Natural killer cell treated with Interleukin-12 subunit alpha and Interleukin-12 subunit beta and Interleukin-15 and Interleukin-18, amount 100 ng/mL, for 72 hours (primary cell): ENCODE measurements around the gene UIMC1. TPM values are rescaled to one million over a fixed set of nuclear protein-coding genes. Genes with fewer than 3 reads are reported as not detected.
A peak's percentile ranks its signal among the peaks of the same experiment; 100 is the strongest.
"Not testable (repeated sequence)": the region's sequence is repeated elsewhere in the genome, so short reads cannot be mapped to it uniquely, and the experiment has no call there.

Experiments used
- ATAC-seq, 2 donors: fragments of 150-1000 bp; cut with Tn5 transposase in 1 of 2; sonication (Bioruptor Pico), chemical (Tn5 transposase) in 1 of 2; 2 replicates each; pipeline ENCODE4 v1.10.0; 2021
- DNase-seq: peaks from one replicate; pipeline ENCODE4 v3.0.0; 2022; ENCODE audit warnings: low spot score
- H3K27ac Mint-ChIP-seq, 2 donors: 1 replicate in 1 of 2; 2 replicates in 1 of 2; pipeline ENCODE4 v1.8.0; 2022; ENCODE audit warnings: mixed read lengths in 2 of 2, mild to moderate bottlenecking in 1 of 2, moderate library complexity in 1 of 2
- H3K27me3 Mint-ChIP-seq, 2 donors: 1 replicate in 1 of 2; 2 replicates in 1 of 2; pipeline ENCODE4 v1.8.0; 2022; ENCODE audit warnings: mixed read lengths in 2 of 2
- H3K36me3 Mint-ChIP-seq: one replicate; pipeline ENCODE4 v1.8.0; 2022; ENCODE audit warnings: mixed read lengths
- H3K4me1 Mint-ChIP-seq, 2 donors: 1 replicate in 1 of 2; 2 replicates in 1 of 2; pipeline ENCODE4 v1.8.0; 2022; ENCODE audit warnings: low read depth in 2 of 2, mixed read lengths in 2 of 2, mild to moderate bottlenecking in 1 of 2
- H3K4me3 Mint-ChIP-seq: one replicate; pipeline ENCODE4 v1.8.0; 2022; ENCODE audit warnings: mixed read lengths
- H3K9me3 Mint-ChIP-seq: 2 replicates; pipeline ENCODE4 v1.8.0; 2022; ENCODE audit warnings: mixed read lengths
- total RNA-seq, 2 donors: library from RNA; stranded (reverse); gene quantifications; one replicate each; pipeline ENCODE4 v1.2.3, GENCODE V29; 2022

Gene UIMC1
- total RNA-seq, 2 donors from 2014 or later: 41.3 to 74.9 TPM

DNA sequence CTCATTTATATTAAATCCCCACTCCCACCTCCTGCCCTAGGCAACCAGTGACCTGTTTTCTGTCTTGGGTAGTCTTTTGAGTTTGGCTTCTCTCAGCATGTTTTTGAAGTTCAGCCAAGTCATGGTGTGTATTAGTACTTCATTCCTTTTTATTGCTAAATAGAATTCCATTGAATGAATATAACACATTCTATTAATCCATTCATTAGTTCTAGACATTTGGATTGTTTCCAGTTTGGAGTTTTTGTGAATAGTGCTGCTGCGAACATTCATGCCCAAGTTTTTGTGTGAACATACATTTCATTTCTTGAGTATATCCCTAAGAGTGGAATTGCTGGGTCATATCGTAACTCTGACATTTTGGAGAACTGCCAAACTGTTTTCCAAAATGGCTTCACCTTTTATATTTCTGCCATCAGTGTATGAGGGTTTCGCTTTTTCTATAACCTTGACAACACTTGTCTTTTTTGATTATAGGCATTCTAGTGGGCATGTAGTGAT, 18.6 kb upstream of the UIMC1 start:
- Mint-ChIP-seq H3K27ac (peak overlapping the region in 1 of 2 donors; percentile 10), H3K4me1 (peaks cover 27 to 38% of the 10 kb centered on the region in 2 donors), H3K27me3 (no peaks in the 10 kb centered on the region), H3K9me3 (no peaks in the 10 kb centered on the region), H3K4me3 (peak overlapping the region; percentile 59), H3K36me3 (peaks cover 5% of the 10 kb centered on the region)
- no peak for ATAC-seq
- DNase-seq: no peak

DNA sequence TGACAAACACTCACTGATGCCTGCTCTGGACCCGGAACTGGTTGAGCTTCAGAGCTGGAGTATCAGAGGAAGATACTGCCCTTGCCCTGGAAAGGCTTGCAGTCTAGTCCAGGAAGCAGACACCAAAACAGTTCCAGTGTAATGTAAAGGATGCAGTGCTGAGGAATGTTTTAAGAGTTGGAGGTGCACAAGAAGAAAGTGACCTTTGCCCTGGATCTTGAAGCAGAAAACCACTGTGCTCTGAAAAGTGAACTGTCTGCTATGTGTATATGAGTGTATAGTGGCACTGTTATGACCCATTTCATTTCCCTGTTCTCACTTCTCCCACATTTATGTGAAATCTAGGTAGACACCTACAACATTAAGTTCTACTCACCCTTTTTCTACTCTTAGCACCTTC, 18.0 kb upstream of the UIMC1 start:
- peak overlapping the region in 1 of 2 donors; percentile 10 for H3K27ac Mint-ChIP-seq
- DNase-seq (no peak), ATAC-seq (no peak)
- H3K4me3 Mint-ChIP-seq: peak overlapping the region; percentile 59
- no peaks in the 10 kb centered on the region for H3K9me3 Mint-ChIP-seq
- H3K36me3 Mint-ChIP-seq: peaks cover 4% of the 10 kb centered on the region
- peaks cover 27 to 38% of the 10 kb centered on the region in 2 donors for H3K4me1 Mint-ChIP-seq
- no peaks in the 10 kb centered on the region for H3K27me3 Mint-ChIP-seq

DNA sequence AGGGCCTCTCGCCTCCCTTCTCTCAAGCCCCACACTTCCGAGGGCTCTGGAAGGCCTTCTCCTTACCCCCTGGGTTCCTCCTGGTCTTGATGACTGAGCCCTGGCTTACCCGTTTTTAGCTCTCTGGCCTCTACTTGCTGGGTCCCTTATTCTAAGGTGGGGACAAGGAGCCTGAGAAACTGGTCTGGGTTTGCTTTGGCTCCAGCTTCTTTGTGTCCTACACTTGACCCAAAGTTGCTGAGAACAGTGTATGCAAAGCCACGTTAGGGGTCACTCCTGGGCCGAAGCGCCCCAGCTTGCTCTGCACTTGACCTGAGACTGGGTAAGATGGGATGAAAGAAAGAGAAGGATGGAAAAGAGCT, 16.7 kb upstream of the UIMC1 start:
- Mint-ChIP-seq H3K4me3 (peak overlapping the region; percentile 100), H3K27ac (peak overlapping the region; percentile 95 to 98), H3K36me3 (no peaks in the 10 kb centered on the region), H3K4me1 (peaks cover 27 to 38% of the 10 kb centered on the region in 2 donors), H3K9me3 (no peaks in the 10 kb centered on the region), H3K27me3 (no peaks in the 10 kb centered on the region)
- ATAC-seq (no peak), DNase-seq (no peak)

DNA sequence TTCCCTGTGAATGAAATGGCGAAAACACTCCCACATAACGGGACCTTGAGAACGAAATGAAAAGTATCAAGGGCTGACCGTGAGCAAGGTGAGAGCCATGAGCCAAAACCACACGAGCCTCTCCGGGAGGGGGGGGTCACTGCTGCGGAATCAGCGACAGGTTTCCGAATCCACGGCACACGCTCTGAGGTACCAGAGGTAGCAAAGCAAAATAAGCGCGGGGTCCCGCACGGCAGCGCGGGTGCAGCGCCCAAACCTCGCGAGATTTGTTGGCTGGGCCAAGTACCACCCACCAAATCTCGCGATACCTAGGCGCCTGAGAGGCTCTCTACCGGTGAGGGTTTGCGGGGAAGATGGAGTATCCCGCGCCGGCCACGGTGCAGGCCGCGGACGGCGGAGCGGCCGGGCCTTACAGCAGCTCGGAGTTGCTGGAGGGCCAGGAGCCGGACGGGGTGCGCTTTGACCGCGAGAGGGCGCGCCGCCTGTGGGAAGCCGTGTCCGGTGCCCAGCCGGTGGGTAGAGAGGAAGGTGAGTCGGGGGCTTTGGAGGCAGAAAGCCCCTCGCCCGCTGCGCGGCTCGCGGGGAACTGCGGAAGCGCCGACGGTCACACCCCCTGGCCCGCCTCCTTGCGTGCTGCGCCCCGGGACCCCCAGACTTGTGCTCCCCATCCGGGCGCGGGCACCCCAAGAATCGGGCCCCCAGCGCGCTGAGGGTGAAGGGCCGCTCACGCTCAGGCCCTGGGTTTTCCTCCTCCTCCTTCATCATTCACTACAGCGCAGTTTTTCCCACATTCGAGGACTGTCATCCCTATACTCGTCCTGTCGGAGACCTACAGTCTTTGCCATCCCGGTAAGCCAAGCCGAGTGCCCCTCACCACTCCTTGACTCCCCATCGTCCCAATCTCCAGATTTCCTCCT, 16.1 kb upstream of the UIMC1 start, which contains the start of gene ZNF346:
ZNF346 (plus strand) TSS at position 311 of the 917 bp plus-strand sequence; CDS start at position 354, 43 bp downstream.
- DNase-seq: peak; percentile 94
- Mint-ChIP-seq H3K4me3 (peak within 1 kb of the TSS; percentile 100), H3K27me3 (no peaks in the 10 kb centered on the region), H3K9me3 (no peaks in the 10 kb centered on the region), H3K4me1 (peaks cover 27 to 38% of the 10 kb centered on the region in 2 donors), H3K36me3 (no peaks in the 10 kb centered on the region), H3K27ac (peak within 1 kb of the TSS; percentile 95 to 98)
- ATAC-seq: peak; percentile 97 to 98

DNA sequence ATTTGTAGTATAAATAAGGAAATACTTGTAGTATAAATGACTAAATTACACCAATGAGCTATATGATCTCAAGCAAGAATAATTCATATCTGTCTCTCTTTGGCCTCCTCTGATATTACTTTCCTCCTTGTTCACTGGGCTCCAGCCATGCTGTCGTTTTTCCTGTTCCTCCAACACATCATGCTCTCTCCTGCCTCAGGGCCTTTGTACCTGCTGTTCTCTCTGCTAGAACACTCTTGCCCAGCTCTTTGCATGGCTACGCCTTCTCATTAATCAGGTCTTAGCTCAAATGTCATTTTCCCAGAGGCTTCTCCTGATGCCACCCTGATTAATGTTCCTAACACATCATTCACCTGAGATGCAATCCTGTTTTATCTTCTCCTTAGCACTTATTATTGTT, 13.5 kb upstream of the UIMC1 start:
- no peak for ATAC-seq
- no peak overlapping the region for H3K4me3 Mint-ChIP-seq

DNA sequence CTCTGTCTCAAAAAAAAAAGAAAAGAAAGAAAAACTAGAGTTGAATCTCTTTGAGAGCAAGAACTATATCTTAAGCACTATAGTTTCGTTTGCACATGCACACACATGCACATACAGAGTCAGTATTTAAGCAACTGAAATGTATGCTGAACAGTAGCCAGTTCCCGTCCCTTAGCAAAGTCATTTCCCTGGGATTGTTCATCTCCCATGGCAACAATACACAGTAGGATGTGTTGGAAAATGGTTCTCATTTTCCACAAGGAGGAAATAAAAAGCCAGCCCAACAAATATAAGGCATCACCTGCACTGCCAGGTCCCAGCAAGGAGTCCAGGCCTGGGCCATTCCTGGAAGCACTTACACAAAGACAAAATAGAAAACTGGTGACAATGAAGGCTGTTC, 11.8 kb upstream of the UIMC1 start:
- Mint-ChIP-seq H3K27ac (no peak overlapping the region), H3K4me1 (peaks cover 13 to 19% of the 10 kb centered on the region in 2 donors), H3K36me3 (no peaks in the 10 kb centered on the region), H3K27me3 (no peaks in the 10 kb centered on the region), H3K9me3 (no peaks in the 10 kb centered on the region), H3K4me3 (no peak overlapping the region)
- DNase-seq: no peak
- no peak for ATAC-seq

More for the DNA sequence above, 13.5 kb upstream of the UIMC1 start:
- no peak for DNase-seq
- Mint-ChIP-seq H3K4me1 (peaks cover 25 to 32% of the 10 kb centered on the region in 2 donors), H3K36me3 (no peaks in the 10 kb centered on the region), H3K27me3 (no peaks in the 10 kb centered on the region), H3K9me3 (no peaks in the 10 kb centered on the region), H3K27ac (no peak overlapping the region)

DNA sequence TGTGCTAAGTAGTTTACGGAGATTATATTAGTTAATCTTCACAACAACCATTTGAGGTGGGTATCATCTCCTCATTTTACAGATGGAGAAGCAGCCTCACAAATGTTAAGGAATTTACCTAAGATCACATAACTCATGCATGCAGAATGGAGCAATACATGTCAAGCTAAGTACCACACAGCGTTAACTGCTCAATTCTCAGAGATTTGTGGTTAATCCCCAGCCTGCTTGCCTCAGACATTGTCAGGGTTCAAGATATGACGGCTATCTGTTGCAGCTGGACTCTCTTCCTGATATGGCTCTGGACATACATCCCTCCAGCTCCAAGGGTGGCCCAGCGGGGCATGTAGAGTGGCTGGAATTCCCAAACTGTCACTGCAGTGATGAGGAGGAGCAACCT, 8.6 kb upstream of the UIMC1 start:
- H3K27me3 Mint-ChIP-seq: no peaks in the 10 kb centered on the region
- H3K4me3 Mint-ChIP-seq: no peak overlapping the region
- H3K27ac Mint-ChIP-seq: no peak overlapping the region
- no peaks in the 10 kb centered on the region for H3K4me1 Mint-ChIP-seq
- DNase-seq: no peak
- no peak for ATAC-seq
- H3K36me3 Mint-ChIP-seq: no peaks in the 10 kb centered on the region
- H3K9me3 Mint-ChIP-seq: no peaks in the 10 kb centered on the region

DNA sequence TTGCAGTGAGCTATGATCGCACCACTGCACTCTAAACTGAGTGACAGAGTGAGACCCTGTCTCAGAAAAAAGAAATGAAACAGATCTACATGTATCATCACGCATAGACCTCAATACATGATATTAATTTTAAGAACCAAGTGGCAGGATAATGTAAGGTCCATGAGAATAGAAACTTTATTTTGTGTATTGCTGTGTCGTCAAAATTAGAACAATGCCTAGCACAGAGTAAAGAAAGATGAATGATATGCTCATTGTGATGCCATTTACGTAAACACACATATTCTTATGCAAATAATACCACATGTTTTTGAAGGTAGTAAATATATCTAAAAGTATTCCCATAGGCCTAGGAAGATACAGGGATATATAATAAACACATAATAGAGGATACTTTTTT, 3.6 kb upstream of the UIMC1 start:
- Mint-ChIP-seq H3K4me1 (peaks cover 8 to 13% of the 10 kb centered on the region in 2 donors), H3K4me3 (no peak overlapping the region), H3K36me3 (peaks cover 10% of the 10 kb centered on the region), H3K27me3 (no peaks in the 10 kb centered on the region), H3K27ac (no peak overlapping the region), H3K9me3 (no peaks in the 10 kb centered on the region)
- DNase-seq: no peak
- ATAC-seq: no peak

DNA sequence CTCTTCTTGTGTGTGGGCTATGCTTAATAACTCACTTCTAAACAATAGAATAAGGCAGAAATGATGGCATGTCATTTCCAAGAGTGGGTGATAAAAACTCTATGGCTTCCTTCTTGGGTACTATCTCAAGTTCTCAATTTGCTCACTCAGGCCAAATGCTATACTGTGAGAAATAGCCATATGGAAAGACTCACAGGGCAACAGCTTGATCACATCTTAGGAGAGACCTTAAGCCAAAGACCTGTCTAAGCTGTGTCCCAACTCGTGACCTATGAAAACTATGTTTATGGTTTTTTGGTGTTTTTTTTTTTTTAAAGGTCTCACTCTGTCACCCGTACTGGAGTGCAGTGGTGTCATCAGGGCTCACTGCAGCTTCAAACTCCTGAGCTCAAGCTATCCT, 2.1 kb upstream of the UIMC1 start:
- Mint-ChIP-seq H3K27me3 (no peaks in the 10 kb centered on the region), H3K4me1 (peaks cover 9 to 20% of the 10 kb centered on the region in 2 donors), H3K36me3 (peaks cover 10% of the 10 kb centered on the region), H3K27ac (peak overlapping the region in 1 of 2 donors; percentile 12), H3K4me3 (peak overlapping the region; percentile 65), H3K9me3 (no peaks in the 10 kb centered on the region)
- DNase-seq: no peak
- no peak for ATAC-seq

DNA sequence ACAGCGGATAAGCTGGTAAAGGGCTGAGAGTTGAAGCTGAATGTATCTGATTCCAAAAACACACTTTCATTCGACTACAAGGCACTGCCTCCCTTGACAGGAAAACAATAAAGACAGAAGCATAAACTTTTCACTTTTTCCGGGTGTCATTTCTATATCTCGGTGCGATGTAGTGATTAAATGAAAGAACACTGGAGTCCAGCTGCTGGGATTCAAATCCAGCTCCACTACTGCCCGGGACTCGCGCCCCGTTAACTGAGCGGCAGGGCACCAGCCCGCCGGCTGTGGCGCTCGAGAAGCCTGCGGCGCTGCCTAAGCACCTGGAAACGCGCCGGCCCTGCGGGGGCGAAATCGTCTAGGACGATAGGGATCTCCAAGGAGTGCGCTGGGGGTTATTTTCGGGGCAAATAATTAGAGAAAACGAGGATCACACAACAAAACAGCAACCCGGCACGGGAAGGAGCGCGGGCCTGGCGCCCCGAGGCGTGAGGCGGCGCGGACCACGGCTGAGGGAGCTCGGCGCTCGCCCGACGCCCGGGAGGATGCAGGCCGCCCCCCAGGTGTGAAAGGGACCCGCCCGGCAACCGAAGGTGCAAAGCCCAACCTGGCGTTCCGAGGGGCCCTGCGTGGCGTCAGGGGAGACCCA, 837 bp downstream of the UIMC1 start:
- DNase-seq (peak; percentile 75), ATAC-seq (peak; percentile 62)
- H3K4me1 Mint-ChIP-seq: peaks cover 15 to 31% of the 10 kb centered on the region in 2 donors
- H3K36me3 Mint-ChIP-seq: peaks cover 10% of the 10 kb centered on the region
- peak overlapping the region; percentile 97 for H3K4me3 Mint-ChIP-seq
- H3K27ac Mint-ChIP-seq: peak overlapping the region; percentile 91 to 92
- no peaks in the 10 kb centered on the region for H3K9me3 Mint-ChIP-seq
- no peaks in the 10 kb centered on the region for H3K27me3 Mint-ChIP-seq

DNA sequence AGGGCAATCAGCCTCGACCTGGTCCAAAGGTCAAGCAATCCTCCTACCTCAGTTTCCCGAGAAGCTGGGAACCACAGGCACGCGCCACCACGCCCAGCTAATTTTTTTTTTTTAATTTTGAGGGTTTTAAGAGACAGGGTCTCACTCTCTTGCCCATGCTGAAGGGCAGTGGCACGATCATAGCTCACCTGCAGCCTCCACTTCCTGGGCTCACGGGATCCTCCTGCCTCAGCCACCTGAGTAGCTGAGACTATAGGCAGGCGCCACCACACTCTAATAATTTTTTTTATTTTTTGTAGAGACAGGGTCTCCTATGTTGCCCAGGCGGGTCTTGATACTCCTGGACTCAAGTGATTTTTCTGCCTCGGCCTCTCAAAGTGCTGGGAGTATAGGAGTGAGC, 1.6 kb downstream of the UIMC1 start:
- H3K9me3 Mint-ChIP-seq: no peaks in the 10 kb centered on the region
- no peaks in the 10 kb centered on the region for H3K27me3 Mint-ChIP-seq
- H3K4me1 Mint-ChIP-seq: peaks cover 17 to 35% of the 10 kb centered on the region in 2 donors
- ATAC-seq (no peak), DNase-seq (no peak)
- H3K27ac Mint-ChIP-seq: peak overlapping the region; percentile 91 to 92
- peaks cover 10% of the 10 kb centered on the region for H3K36me3 Mint-ChIP-seq
- peak overlapping the region; percentile 97 for H3K4me3 Mint-ChIP-seq

DNA sequence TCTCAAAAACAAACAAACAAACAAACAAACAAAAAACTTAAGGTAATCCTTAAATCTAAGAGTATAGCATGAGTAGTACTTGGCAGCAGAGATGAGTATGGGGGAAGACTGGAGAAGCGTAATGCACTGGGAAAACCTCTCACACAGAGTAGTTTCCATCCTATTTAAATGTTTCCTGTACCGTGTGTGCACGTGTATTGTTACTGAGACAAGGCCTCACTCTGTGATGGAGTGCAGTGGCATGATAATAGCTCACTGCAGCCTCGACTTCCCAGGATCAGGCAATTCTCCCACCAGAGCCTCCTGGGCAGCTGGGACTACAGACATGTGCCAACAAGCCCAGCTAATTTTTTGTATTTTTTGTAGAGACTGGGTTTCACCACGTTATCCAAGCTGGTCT, 2.9 kb downstream of the UIMC1 start:
- Mint-ChIP-seq H3K4me1 (peaks cover 23 to 42% of the 10 kb centered on the region in 2 donors), H3K4me3 (no peak overlapping the region), H3K27ac (no peak overlapping the region)

DNA sequence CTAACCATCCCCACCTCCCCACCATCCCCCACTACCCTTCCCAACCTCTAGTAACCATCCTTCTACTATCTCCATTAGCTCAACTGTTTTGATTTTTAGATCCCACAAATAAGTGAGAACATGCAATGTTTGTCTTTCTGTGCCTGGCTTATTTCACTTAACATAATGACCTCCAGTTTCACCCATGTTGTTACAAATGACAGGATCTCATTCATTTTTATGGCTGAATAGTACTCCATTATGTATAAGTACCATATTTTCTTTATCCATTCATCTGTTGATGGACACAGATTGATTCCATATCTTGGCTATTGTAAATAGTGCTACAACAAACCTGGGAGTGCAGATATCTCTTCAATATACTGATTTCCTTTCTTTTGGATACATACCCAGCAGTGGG, 7.1 kb downstream of the UIMC1 start:
- not testable (repeated sequence) for H3K36me3 Mint-ChIP-seq, ATAC-seq, H3K27ac Mint-ChIP-seq, DNase-seq, H3K9me3 Mint-ChIP-seq, H3K4me3 Mint-ChIP-seq, H3K27me3 Mint-ChIP-seq
- H3K4me1 Mint-ChIP-seq: peaks cover 38 to 58% of the 10 kb centered on the region in 2 donors

More for the DNA sequence above, 2.9 kb downstream of the UIMC1 start:
- ATAC-seq: no peak
- no peak for DNase-seq
- Mint-ChIP-seq H3K27me3 (no peaks in the 10 kb centered on the region), H3K36me3 (peaks cover 10% of the 10 kb centered on the region), H3K9me3 (no peaks in the 10 kb centered on the region)

DNA sequence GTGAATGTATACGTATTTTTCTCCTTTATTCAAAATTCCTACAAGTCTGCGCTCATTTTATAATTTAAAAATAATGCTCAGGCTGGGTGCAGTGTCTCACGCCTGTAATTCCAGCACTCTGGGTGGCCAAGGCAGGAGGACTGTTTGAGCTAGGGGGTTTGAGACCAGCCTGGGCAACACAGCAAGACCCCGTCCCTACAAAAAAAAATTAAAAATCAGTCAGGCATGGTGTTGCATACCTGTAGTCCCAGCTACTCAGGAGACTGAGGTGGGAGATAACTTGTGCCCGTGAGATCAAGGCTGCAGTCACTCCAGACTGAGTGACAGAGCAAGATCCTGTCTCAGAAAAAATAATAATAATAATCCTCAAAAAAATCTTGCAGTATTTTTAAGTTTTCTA, 7.8 kb downstream of the UIMC1 start:
- no peaks in the 10 kb centered on the region for H3K27me3 Mint-ChIP-seq
- DNase-seq (no peak), ATAC-seq (no peak)
- no peak overlapping the region for H3K27ac Mint-ChIP-seq
- H3K4me1 Mint-ChIP-seq: peaks cover 41 to 59% of the 10 kb centered on the region in 2 donors
- no peak overlapping the region for H3K4me3 Mint-ChIP-seq
- no peaks in the 10 kb centered on the region for H3K36me3 Mint-ChIP-seq
- no peaks in the 10 kb centered on the region for H3K9me3 Mint-ChIP-seq
